A673 (cell line): ENCODE results near the gene PTP4A2. TPM values are rescaled to one million over a fixed set of nuclear protein-coding genes. Genes with fewer than 3 reads are reported as not detected.

Experiments
- BruUV-seq: library from RNA; stranded (reverse); fragments of 400-500 nt; replicated peaks from 2 replicates; lab custom pipeline; 2021; lab: Mats Ljungman, UMichigan
- CTCF ChIA-PET: fragments of 300-600 bp; sonication (Branson Sonifier 250); formaldehyde crosslinking; loops from one replicate; lab custom pipeline; 2022; ENCODE audit warnings: antibody characterized with exemption; lab: Charles Lee
- POLR2A ChIA-PET: fragments of 300-600 bp; sonication (Branson Sonifier 250); formaldehyde crosslinking; loops from one replicate; lab custom pipeline; 2022; ENCODE audit warnings: antibody characterized with exemption; ENCODE audit not compliant: low non-redundant PET; lab: Charles Lee
- DNase-seq: peaks from one replicate; pipeline ENCODE4 v3.0.0-alpha.2; 2015; ENCODE audit warnings: low spot score
- H3K27ac ChIP-seq: fragments of 200-600 bp; sonication (generic); 2 replicates; pipeline ENCODE4 v1.5.1; 2016; ENCODE audit warnings: mixed run types, low read depth, mild to moderate bottlenecking, mixed read lengths, antibody characterized with exemption, low read length; ENCODE audit not compliant: poor library complexity, severe bottlenecking
- H3K27me3 ChIP-seq: fragments of 200-600 bp; sonication (generic); replicated peaks from 2 replicates; pipeline ENCODE4 v1.6.1; 2017; ENCODE audit warnings: mixed run types, low read depth, mild to moderate bottlenecking, mixed read lengths, antibody characterized with exemption, low read length; ENCODE audit not compliant: insufficient read depth, poor library complexity
- H3K36me3 ChIP-seq: fragments of 200-600 bp; sonication (generic); 2 replicates; pipeline ENCODE4 v1.6.1; 2016; ENCODE audit warnings: mixed run types, mild to moderate bottlenecking, mixed read lengths, antibody characterized with exemption, low read length; ENCODE audit not compliant: insufficient read depth, poor library complexity, severe bottlenecking
- H3K4me1 ChIP-seq: fragments of 200-600 bp; sonication (generic); 2 replicates; pipeline ENCODE4 v1.6.1; 2017; ENCODE audit warnings: mixed run types, mild to moderate bottlenecking, mixed read lengths, antibody characterized with exemption, low read length; ENCODE audit not compliant: insufficient read depth, poor library complexity, severe bottlenecking
- H3K4me3 ChIP-seq: fragments of 200-600 bp; sonication (generic); 2 replicates; pipeline ENCODE4 v1.5.1; 2016; ENCODE audit warnings: low read depth, mixed run types, mild to moderate bottlenecking, mixed read lengths, low read length; ENCODE audit not compliant: poor library complexity, severe bottlenecking
- H3K9me3 ChIP-seq: fragments of 200-600 bp; sonication (generic); 2 replicates; pipeline ENCODE4 v1.6.1; 2016; ENCODE audit warnings: mixed run types, low read depth, mild to moderate bottlenecking, mixed read lengths, antibody characterized with exemption, low read length; ENCODE audit not compliant: poor library complexity, severe bottlenecking
- CTCF ChIP-seq: fragments of 300-800, 200-600 bp; sonication (generic); conservative IDR thresholded peaks from 2 replicates; pipeline ENCODE4 v1.5.1; 2017; ENCODE audit warnings: low read depth, mild to moderate bottlenecking, antibody characterized with exemption, low read length, moderate library complexity, mixed read lengths
- EZH2 ChIP-seq: fragments of 200-600 bp; sonication (generic); IDR thresholded peaks from 2 replicates; pipeline ENCODE4 v1.6.1; 2017; ENCODE audit warnings: borderline replicate concordance, low read depth, mild to moderate bottlenecking, mixed read lengths, antibody characterized with exemption, low read length; ENCODE audit not compliant: poor library complexity, severe bottlenecking
- intact Hi-C: fragments of 100-400 bp; cut with micrococcal nuclease; formaldehyde crosslinking; loops from one replicate; pipeline ENCODE4 v1.10.0; 2022; ENCODE audit not compliant: unreplicated experiment
- total RNA-seq: library from RNA; stranded (reverse); gene quantifications from 2 replicates; pipeline ENCODE4 v1.2.3, GENCODE V29; 2021

PTP4A2 gene
- total RNA-seq, 1 experiment from 2014 or later, result 283 TPM

GRCh38 chr1:31959521-31960340 is 21.6 kb upstream of the PTP4A2 start:
- no TSS peak for BruUV-seq
- intact Hi-C loops, result loop anchor here (5.0 to 10.0 kb wide), 4 partner anchors 105 to 297 kb away; partner anchors contain the start of gene SPOCD1

GRCh38 chr1:31957701-31958674 is 19.8 kb upstream of the PTP4A2 start:
- ChIA-PET POLR2A (no interaction called here), CTCF (interaction anchor here (0.7 kb wide), 1 partner anchor 209 kb away, joined by 3 read pairs; no protein-coding TSS in a partner anchor)
- no peaks in the 10 kb centered on the region for H3K36me3 ChIP-seq
- no peaks in the 10 kb centered on the region for H3K9me3 ChIP-seq
- no TSS peak for BruUV-seq
- H3K4me1 ChIP-seq, result peaks cover 18% of the 10 kb centered on the region
- H3K27ac ChIP-seq, result no peak overlapping the region
- no peak for DNase-seq
- TF ChIP-seq CTCF (no peak), EZH2 (no peak)
- H3K4me3 ChIP-seq, result no peak overlapping the region
- no peaks in the 10 kb centered on the region for H3K27me3 ChIP-seq
- intact Hi-C loops, result no loop called here

More at GRCh38 chr1:31959521-31960340, 21.6 kb upstream of the PTP4A2 start:
- peaks cover 13% of the 10 kb centered on the region for H3K4me1 ChIP-seq
- H3K36me3 ChIP-seq, result no peaks in the 10 kb centered on the region
- no peaks in the 10 kb centered on the region for H3K27me3 ChIP-seq
- TF ChIP-seq CTCF, result no peak
- no peak for TF ChIP-seq EZH2
- no peak overlapping the region for H3K4me3 ChIP-seq
- no peaks in the 10 kb centered on the region for H3K9me3 ChIP-seq
- ChIA-PET POLR2A (interaction anchor here (0.5 kb wide), 1 partner anchor 662 kb away, joined by 3 read pairs; no protein-coding TSS in a partner anchor), CTCF (no interaction called here)
- no peak for DNase-seq
- H3K27ac ChIP-seq, result no peak overlapping the region
